GM23338 (cell line): Measurements from ENCODE around the gene TGOLN2. TPM values are rescaled to one million over a fixed set of nuclear protein-coding genes. Genes with fewer than 3 reads are reported as not detected.

ENCODE experiments used
- ATAC-seq: fragments of 200-7000 bp; cut with Tn5 transposase; 3 replicates; pipeline ENCODE4 v1.9.1; 2020
- DNase-seq: peaks from one replicate; pipeline ENCODE4 v3.0.0-alpha.2; 2015; ENCODE audit warnings: low spot score
- H2AFZ ChIP-seq: fragments of 200-600 bp; sonication (generic); 2 replicates; pipeline ENCODE4 v1.8.0; 2016; ENCODE audit warnings: antibody characterized with exemption, mild to moderate bottlenecking, moderate library complexity
- H3F3A ChIP-seq: fragments of 200-600 bp; sonication (generic); replicated peaks from 2 replicates; pipeline ENCODE4 v1.8.0; 2017; ENCODE audit warnings: antibody characterized with exemption, mixed run types, low read depth
- H3K27ac ChIP-seq: fragments of 200-600 bp; sonication (generic); 2 replicates; pipeline ENCODE4 v1.6.1; 2016; ENCODE audit warnings: low read depth
- H3K27me3 ChIP-seq: fragments of 200-600 bp; sonication (generic); 2 replicates; pipeline ENCODE4 v1.8.0; 2016; ENCODE audit warnings: mild to moderate bottlenecking, mixed run types, moderate library complexity; ENCODE audit not compliant: insufficient read depth
- H3K36me3 ChIP-seq: fragments of 200-600 bp; sonication (generic); 2 replicates; pipeline ENCODE4 v1.8.0; 2016; ENCODE audit warnings: mild to moderate bottlenecking; ENCODE audit not compliant: insufficient read depth
- H3K4me1 ChIP-seq: fragments of 200-600 bp; sonication (generic); 2 replicates; pipeline ENCODE4 v1.8.0; 2016; ENCODE audit warnings: mild to moderate bottlenecking, moderate library complexity; ENCODE audit not compliant: insufficient read depth
- H3K4me2 ChIP-seq: fragments of 200-600 bp; sonication (generic); 2 replicates; pipeline ENCODE4 v1.7.1; 2017; ENCODE audit warnings: mixed run types
- H3K4me3 ChIP-seq: fragments of 200-600 bp; sonication (generic); 2 replicates; pipeline ENCODE4 v1.6.1; 2016; ENCODE audit warnings: mixed run types
- H3K79me2 ChIP-seq: fragments of 200-600 bp; sonication (generic); replicated peaks from 2 replicates; pipeline ENCODE4 v1.8.0; 2017; ENCODE audit warnings: mild to moderate bottlenecking; ENCODE audit not compliant: insufficient read depth
- H3K9me2 ChIP-seq: fragments of 200-600 bp; sonication (generic); 2 replicates; pipeline ENCODE4 v1.8.0; 2017; ENCODE audit not compliant: insufficient read depth
- H4K20me1 ChIP-seq: fragments of 200-600 bp; sonication (generic); replicated peaks from 2 replicates; pipeline ENCODE4 v1.8.0; 2017; ENCODE audit warnings: mild to moderate bottlenecking; ENCODE audit not compliant: insufficient read depth
- H3K27ac Mint-ChIP-seq: 2 replicates; pipeline ENCODE4 v1.8.0; 2020; ENCODE audit warnings: inconsistent platforms, mild to moderate bottlenecking, moderate library complexity, mixed read lengths
- H3K27me3 Mint-ChIP-seq: 3 replicates; pipeline ENCODE4 v1.8.0; 2022; ENCODE audit warnings: low read depth, mild to moderate bottlenecking, moderate library complexity, mixed read lengths, inconsistent platforms; ENCODE audit not compliant: insufficient read depth, poor library complexity
- H3K36me3 Mint-ChIP-seq: 3 replicates; pipeline ENCODE4 v1.8.0; 2021; ENCODE audit warnings: low read depth, mild to moderate bottlenecking, inconsistent platforms, moderate library complexity, mixed read lengths
- H3K4me1 Mint-ChIP-seq: 3 replicates; pipeline ENCODE4 v1.8.0; 2020; ENCODE audit warnings: mild to moderate bottlenecking, inconsistent platforms, mixed read lengths
- H3K4me3 Mint-ChIP-seq: 3 replicates; pipeline ENCODE4 v1.8.0; 2021; ENCODE audit warnings: moderate library complexity, mild to moderate bottlenecking, inconsistent platforms, mixed read lengths
- H3K9me3 Mint-ChIP-seq: 3 replicates; pipeline ENCODE4 v1.8.0; 2020; ENCODE audit warnings: moderate library complexity, mild to moderate bottlenecking, inconsistent platforms, mixed read lengths
- CREB1 ChIP-seq: fragments of 250-450 bp; sonication (Bioruptor Pico); IDR thresholded peaks from 2 replicates; pipeline ENCODE4 v1.5.0; 2020; ENCODE audit warnings: low read depth, mild to moderate bottlenecking, moderate library complexity
- CTCF ChIP-seq, 2 experiments: fragments of 200-600 bp in 1 of 2; sonication (generic) in 1 of 2; conservative IDR thresholded peaks; 2 replicates each; pipeline versions ENCODE4 v1.5.1 to v1.6.1; 2016 to 2017; ENCODE audit warnings: antibody characterized with exemption in 2 of 2, low read depth in 2 of 2, mild to moderate bottlenecking in 2 of 2, moderate library complexity in 1 of 2
- ETS1 ChIP-seq: IDR thresholded peaks from 2 replicates; pipeline ENCODE4 v1.6.1; 2016; ENCODE audit warnings: antibody characterized with exemption
- EZH2 ChIP-seq: fragments of 200-600 bp; sonication (generic); IDR thresholded peaks from one replicate; pipeline ENCODE4 v1.8.0; 2017; ENCODE audit warnings: antibody characterized with exemption, mild to moderate bottlenecking, low read depth; ENCODE audit not compliant: unreplicated experiment
- EZH2phosphoT487 ChIP-seq: fragments of 200-600 bp; sonication (generic); IDR thresholded peaks from one replicate; pipeline ENCODE4 v1.8.1; 2018; ENCODE audit warnings: antibody characterized with exemption; ENCODE audit not compliant: unreplicated experiment
- JUNB ChIP-seq: IDR thresholded peaks from one replicate; pipeline ENCODE4 v1.6.1; 2016; ENCODE audit warnings: antibody characterized with exemption; ENCODE audit not compliant: unreplicated experiment
- NANOG ChIP-seq: IDR thresholded peaks from 2 replicates; pipeline ENCODE4 v1.6.1; 2016; ENCODE audit warnings: antibody characterized with exemption, borderline replicate concordance
- POLR2AphosphoS5 ChIP-seq: IDR thresholded peaks from 2 replicates; pipeline ENCODE4 v1.6.1; 2016; ENCODE audit warnings: antibody characterized with exemption, low read depth
- REST ChIP-seq: IDR thresholded peaks from one replicate; pipeline ENCODE4 v1.6.1; 2018; ENCODE audit warnings: antibody characterized with exemption; ENCODE audit not compliant: unreplicated experiment
- STAT1 ChIP-seq: IDR thresholded peaks from one replicate; pipeline ENCODE4 v1.6.1; 2016; ENCODE audit warnings: antibody characterized with exemption; ENCODE audit not compliant: unreplicated experiment
- ZNF114 ChIP-seq: fragments of 250-450 bp; sonication (Bioruptor Pico); IDR thresholded peaks from 2 replicates; pipeline ENCODE4 v1.5.0; 2020; ENCODE audit warnings: mild to moderate bottlenecking, moderate library complexity
- ZNF331 ChIP-seq: fragments of 250-450 bp; sonication (Bioruptor Pico); IDR thresholded peaks from 2 replicates; pipeline ENCODE4 v1.5.0; 2020; ENCODE audit warnings: low read depth, mild to moderate bottlenecking, moderate library complexity
- ZNF462 ChIP-seq: fragments of 250-450 bp; sonication (Bioruptor Pico); IDR thresholded peaks from 2 replicates; pipeline ENCODE4 v1.5.0; 2020; ENCODE audit warnings: mild to moderate bottlenecking, moderate library complexity
- polyA plus RNA-seq: library from polyadenylated mRNA; unstranded; fragments of >200 nt; fragmentation: Nextera tagmentation; extraction: Ambion mirVana; gene quantifications from 2 replicates; pipeline ENCODE4 v1.2.1, GENCODE V29; 2016
- total RNA-seq: library from RNA; depleted of rRNA; stranded (reverse); fragments of >200 nt; shearing (Covaris generic); gene quantifications from 2 replicates; pipeline ENCODE4 v1.2.3, GENCODE V29; 2014

The TGOLN2 gene
- total and polyA plus RNA-seq, 2 experiments from 2014 or later: 20.8 to 48.3 TPM

- no peaks in the 10 kb centered on the region for H3K36me3 ChIP-seq
- peaks cover 65% of the 10 kb centered on the region for H4K20me1 ChIP-seq
- H3F3A ChIP-seq: no peaks in the 10 kb centered on the region
- no peak overlapping the region for H3K4me3 ChIP-seq
- no peak overlapping the region for H2AFZ ChIP-seq
- peaks cover 25% of the 10 kb centered on the region; the same call in 2 of the 3 replicates for H3K36me3 Mint-ChIP-seq
- no peaks in the 10 kb centered on the region for H3K27me3 ChIP-seq
- TF ChIP-seq CTCF (conservative IDR thresholded peaks at IDR 0.05; ENCODE audit: low read depth in 2 of 2) (no peak), POLR2AphosphoS5 (no peak), ZNF114 (CRISPR knock-in tag) (no peak), JUNB (no peak), EZH2phosphoT487 (no peak), ETS1 (no peak), REST (no peak), CREB1 (CRISPR knock-in tag) (no peak), ZNF331 (no peak), EZH2 (no peak), ZNF462 (no peak), STAT1 (no peak), NANOG (no peak)
- peaks cover 45% of the 10 kb centered on the region for H3K4me1 ChIP-seq
- H3K9me2 ChIP-seq: no peaks in the 10 kb centered on the region
- H3K79me2 ChIP-seq: peaks cover 89% of the 10 kb centered on the region
- peaks cover 34% of the 10 kb centered on the region for H3K27me3 Mint-ChIP-seq
- H3K9me3 Mint-ChIP-seq: no peaks in the 10 kb centered on the region
- peaks cover 83% of the 10 kb centered on the region for H3K4me1 Mint-ChIP-seq
- ATAC-seq (peak; percentile 15), DNase-seq (no peak)
- no peak overlapping the region for H3K4me3 Mint-ChIP-seq
- H3K27ac Mint-ChIP-seq: peak overlapping the region; percentile 21; the same call in 1 of the 2 replicates
- peak overlapping the region; percentile 43; the same call in 1 of the 2 replicates for H3K4me2 ChIP-seq
- H3K27ac ChIP-seq: peak overlapping the region; percentile 63; the same call in 1 of the 2 replicates
Measured at GRCh38 chr2:85273738-85274731, 53.8 kb downstream of the TGOLN2 start.
